Measurements from ENCODE around the gene SAMD4B.

SAMD4B gene

DNA sequence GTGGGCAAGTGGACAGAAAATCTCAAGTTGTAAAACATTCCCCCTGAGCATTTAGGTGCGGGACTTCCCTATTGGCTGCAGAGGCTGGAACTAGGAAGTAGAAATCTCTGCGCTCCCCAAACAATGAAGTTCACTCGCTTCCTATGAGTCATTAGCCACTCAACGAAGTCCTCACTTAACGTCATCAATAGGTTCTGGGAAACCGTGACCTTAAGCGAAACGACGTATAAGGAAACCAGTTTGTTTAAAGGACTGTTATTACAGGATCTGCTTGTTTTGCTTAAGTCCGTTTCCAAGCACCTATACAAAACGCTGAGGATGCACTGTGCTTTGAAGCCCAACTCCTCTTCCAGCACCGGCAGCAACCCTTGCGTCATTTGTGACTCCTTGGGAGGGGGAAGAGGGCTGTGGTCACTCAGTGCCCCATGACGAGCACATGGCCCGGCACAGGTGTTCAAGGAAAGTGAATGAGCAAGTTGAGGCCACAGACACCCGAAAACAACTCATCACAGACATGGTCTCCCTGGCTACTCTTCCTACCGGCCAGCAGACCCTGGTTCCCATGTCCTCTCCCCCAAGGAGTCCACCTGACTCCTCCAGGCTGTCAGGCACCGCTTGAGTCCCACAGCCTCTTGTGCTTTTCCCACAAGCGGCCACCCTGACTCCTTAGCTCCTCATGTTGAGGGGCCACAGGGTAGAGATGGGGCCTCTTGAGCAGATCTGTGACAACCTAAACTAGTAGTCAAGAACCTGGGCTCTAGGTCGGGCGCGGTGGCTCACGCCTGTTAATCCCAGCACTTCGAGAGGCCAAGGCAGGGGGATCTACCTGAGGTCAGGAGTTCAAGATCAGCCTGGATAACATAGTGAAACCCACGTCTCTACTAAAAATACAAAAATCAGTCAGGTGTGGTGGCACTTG lies 88.7 kb downstream of the SAMD4B start:
- DNase-seq, result peak; percentile 26

DNA sequence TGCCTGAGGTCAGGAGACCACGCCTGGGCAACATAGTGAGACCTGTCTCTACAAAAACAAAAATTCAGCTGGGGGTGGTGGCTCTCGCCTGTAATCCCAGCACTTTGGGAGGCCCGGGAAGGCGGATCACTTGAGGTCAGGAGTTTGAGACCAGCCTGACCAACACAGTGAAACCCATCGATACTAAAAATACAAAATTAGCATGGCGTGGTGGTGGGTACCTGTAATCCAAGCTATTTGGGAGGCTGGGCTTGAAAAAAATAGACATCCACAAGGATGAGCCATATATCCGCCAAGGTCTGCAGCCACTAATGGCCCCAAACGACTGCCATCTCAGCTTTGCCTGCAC lies 90.4 kb downstream of the SAMD4B start:
- no peak for DNase-seq

DNA sequence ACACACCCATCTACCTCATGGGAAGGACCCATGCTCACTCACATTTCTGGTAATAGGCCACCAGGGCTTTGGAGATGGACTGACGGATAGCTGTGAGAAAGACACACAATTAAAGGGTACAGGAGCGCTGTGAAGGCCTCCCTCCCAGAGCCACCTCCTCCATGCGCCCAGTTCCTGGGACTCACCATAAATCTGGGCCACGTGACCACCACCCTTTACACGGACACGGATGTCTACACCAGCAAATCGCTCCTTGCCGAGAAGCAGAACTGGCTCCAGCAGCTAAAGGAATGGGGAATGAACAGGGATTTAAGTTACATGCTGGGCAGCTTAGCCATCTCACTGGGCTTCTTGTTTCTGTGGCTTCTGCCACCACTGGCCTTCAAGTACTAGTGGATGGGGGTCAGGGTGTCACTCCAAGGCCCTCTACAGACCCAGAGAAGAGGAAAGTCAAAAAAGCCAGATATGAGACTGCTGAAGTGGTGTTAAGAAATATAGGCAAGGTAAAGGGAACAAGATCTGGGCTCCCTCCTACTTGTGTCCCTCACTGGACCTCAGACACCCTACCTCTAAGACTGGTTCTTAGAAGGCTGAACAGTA lies 91.4 kb downstream of the SAMD4B start:
- DNase-seq, result no peak

DNA sequence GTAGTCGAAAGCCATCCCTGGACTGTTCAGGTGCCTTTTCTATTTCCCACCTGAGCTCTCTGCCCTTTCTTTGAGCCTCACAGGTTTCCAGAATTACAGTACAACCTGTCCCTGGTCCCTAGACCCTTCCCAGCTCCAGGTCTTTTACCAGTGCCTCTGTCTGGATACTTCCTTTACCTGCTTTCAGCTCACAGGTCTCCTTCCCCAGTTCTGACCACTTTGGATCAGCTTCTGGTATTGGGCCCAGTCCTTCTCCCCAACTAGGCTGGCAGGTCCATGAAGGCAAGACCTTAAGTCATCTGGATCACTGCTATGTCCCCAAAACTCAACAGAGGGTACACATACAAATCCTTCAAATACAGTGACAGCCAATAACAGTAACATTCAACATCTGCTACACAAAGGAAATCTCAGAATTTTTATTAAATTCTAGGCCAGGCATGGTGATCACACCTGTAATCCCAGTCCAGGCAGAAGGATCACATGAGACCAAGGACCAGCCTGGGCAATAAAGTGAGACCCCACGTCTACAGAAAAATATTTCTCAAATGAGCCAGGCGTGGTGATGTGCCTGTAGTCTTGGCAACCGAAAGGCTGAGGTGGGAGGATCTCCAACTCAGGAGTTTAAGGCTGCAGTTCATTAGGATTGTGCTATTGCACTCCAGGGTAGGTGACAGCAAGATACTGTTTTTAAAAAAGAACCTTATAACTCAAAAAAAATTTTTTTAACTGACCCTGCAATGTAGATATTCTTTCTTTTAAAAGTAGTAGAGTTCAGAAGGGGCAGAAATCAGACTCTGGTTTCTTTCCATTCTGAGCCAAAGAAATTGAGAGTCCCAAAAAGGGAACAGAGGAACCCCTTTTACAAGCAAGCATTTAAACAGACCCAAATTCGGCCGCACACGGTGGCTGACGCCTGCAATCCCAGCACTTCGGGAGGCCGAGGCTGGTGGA lies 92.2 kb downstream of the SAMD4B start:
- no peak for DNase-seq
